PC-9 (cell line): Measurements from ENCODE around the gene SLC7A14.

Source experiments
- CTCF ChIP-seq: fragments of 200-600 bp; sonication (generic); conservative IDR thresholded peaks from 2 replicates; pipeline ENCODE4 v1.6.1; 2017; ENCODE audit warnings: mixed run types, antibody characterized with exemption, mild to moderate bottlenecking, moderate library complexity
- EZH2 ChIP-seq: fragments of 200-600 bp; sonication (generic); IDR thresholded peaks from 2 replicates; pipeline ENCODE4 v1.8.0; 2017; ENCODE audit warnings: antibody characterized with exemption, low read depth

- TF ChIP-seq CTCF, result no peak
- no peak for TF ChIP-seq EZH2
Measured at GRCh38 chr3:170603770-170604510, 18.1 kb upstream of the SLC7A14 start.
